Cerebellar cortex (tissue), 1 donor: Measurements from ENCODE around the gene TECTB.

Source experiments
- DNase-seq: peaks from one replicate; pipeline ENCODE4 v3.0.0-alpha.2; 2015; ENCODE audit warnings: low spot score

Gene TECTB

DNA sequence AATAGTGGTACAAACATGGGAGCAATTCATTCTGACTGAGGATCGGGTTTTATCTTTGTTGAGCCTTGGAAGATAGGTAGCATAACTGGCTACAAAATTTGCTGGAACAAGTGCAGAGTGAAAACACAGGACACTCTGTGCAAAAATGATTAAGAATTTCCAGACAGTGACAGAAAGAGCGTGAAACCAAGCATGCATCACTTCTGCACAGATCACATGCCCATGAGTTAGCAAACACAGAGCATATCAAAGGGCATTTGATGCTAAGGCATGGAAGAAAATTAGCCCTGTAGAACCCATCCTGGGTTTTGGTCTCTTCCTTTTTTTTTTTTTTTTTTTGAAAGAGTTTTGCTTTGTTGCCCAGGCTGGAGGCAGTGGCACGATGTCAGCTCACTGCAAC lies 28.3 kb downstream of the TECTB start:
- DNase-seq = no peak

DNA sequence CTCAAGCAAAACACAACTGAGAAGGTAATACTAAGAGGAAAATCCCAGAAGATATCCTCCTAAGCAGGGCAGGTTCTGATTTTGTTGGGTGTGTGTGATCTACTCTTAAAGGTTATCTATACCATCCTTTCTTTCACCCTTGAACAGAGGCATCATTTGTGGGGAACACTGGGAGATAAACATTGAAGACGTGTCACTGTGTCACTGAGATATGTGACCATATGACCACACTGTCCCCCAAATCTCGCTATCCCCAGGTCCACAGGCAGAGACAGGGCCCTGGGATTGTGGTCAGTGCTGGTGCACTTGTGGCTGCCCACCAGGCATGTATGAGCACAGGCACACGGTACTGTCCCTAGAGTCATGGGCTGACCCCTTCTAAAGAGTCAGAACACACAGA lies 30.0 kb downstream of the TECTB start:
- DNase-seq = no peak

DNA sequence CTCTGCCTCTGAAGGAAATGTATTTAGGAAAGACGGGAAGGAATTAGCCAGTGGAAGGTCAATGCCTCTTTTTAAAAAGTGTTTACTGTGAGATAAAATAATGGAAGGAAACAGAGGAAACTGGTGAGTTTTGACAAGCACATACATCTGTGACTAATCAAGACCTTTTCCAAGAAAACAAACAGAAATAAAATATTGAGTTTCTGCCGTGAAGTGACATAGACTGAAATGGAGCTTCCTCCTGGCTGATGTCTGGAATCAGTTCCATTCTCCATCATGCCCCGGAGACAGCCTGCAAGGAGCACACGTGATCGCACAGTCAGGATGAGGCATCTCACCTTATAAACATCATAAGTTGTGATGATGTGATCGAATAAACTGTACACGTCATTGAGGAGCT lies 30.7 kb downstream of the TECTB start:
- no peak for DNase-seq

DNA sequence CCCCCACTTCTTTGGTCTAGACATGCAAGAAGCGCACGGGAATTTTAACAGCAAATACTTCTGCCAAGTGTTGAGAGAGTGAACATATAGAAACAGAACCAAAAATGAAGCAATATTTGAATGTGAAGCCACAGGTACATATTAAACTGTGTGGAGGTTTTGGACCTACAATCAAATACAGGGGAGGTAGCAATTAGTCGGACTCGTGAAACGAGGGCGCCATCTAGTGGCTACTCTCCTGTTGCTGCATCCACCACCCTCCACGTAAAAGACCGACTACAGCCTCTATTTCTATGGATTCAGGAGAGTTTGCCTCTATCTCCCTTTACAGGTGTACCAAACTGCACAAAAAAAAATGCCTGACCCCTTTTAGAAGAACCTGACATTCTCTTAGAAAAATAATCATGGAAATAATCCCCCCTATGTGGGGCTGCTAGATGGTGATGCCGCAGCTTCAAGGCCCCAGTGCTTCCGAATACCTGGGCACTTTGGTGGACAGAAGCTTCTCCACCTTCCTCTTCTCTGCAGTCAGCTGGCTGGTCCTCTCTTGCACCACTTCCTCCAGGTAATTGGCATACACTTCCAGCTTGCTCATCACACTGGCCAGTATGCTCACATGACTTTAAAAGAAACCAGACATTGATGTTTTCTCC lies 31.7 kb downstream of the TECTB start:
- DNase-seq = peak; percentile 78

DNA sequence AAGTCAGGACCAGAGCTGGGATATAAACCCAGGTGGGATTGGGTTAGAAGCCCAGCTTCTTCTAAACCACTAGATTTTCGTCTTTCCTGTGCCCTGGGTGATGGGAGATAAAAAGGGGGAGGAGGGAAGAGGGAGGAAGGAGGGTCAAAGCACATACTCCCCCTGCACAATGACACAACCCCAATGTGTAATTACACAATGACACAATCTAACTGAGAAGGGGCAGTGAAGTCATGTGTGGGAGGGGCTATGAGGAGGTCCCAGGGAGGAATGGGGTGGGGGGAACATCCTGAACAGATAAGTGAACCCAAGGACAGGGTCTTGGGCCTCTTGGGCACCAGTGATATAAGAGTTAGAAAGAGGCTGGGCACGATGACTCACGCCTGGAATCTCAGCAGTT lies 44.5 kb downstream of the TECTB start:
- DNase-seq = peak; percentile 8

DNA sequence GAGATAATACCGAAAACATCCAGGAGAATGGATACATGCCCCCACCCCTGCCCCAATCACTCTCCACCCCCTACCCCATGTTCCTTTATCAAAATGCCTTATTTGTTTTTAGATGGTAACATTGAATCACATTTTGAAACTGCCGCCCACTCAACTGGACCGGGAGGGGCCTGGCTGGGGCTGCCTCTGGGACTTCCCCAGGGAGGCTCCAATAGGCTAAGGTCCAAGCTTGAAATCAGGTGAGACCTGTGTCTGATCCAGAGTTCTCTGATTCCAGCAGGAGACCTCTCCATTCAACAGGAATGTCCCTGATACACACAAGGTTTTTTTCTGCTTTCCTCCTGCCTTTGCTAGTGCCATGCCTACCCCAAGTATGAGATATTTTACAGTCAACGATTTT lies 47.0 kb downstream of the TECTB start:
- DNase-seq = no peak

DNA sequence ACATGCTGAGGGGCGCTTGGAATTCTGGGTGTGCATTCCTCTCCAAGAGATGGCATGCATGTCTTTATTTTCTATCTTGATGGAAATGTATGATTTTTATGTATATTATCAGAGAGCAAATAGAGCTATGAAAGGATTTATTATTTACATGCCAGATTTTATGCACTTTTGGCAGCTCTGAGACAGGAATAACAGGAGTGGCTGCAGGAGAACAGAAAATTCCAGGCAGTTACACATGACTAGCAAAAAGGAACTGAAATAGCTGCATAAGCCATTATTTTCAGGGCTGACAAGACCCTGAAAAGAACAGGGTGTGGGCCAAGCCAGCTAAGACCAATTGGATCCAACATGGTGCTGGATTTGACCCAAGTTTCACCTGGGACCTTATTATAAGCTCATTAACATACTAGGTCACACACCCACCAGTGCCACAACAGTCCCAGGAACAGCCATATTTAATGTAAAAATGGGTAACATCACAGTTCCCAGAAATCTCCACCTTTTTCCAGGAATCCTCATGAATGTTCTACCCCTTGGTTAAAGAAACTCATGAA lies 47.5 kb downstream of the TECTB start:
- no peak for DNase-seq

DNA sequence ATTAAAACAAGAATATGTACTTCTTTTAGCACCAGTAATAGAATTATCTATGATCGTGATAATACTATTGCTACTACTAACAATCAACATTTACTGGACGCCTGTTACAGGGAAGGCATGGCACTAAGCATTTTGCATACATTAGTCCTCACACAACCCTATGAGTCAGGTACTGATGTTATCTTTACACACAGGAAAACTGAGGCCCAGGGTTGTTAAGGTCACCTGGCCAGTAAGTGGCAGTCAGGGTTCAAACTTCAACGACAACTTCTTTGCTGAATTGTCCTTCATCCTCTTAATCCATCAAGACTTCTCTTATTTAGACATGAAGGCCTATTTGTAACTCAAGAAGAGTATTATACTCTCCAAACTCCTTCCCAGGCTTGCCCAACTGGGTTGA lies 48.8 kb downstream of the TECTB start:
- DNase-seq = no peak

DNA sequence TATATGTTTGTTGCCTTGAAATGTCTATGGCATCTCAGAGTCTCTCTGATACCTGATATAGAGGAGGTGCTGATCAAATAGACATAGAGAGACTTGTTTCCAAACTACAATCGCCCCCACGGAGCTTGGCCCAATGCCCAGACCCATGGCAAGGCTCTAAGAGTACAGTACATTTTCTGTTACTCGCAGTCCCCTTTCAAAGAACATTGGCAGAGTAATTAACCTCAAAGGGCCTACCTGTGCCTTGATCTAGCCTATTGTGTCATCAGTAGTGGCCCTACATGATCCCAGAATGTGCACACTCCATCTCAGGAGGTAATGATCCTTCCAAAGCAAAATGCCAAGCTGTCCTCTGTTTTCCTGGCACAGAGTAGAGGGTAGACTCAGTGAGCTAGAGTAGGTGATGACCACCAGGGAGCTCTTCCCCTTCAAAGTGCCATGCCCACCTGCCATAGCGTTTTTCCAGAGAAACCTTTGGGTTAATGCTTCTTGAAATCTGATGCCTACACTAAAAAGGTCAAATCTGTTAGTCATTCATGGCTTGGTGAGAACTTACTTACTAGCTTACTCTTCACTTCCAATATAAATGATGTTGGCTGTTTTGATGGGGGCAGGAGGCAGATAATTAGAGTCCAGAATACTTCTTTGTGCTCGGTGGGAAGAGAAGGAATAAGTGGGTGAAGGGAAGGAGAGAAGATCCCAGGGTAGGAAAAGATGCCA lies 49.5 kb downstream of the TECTB start:
- no peak for DNase-seq

DNA sequence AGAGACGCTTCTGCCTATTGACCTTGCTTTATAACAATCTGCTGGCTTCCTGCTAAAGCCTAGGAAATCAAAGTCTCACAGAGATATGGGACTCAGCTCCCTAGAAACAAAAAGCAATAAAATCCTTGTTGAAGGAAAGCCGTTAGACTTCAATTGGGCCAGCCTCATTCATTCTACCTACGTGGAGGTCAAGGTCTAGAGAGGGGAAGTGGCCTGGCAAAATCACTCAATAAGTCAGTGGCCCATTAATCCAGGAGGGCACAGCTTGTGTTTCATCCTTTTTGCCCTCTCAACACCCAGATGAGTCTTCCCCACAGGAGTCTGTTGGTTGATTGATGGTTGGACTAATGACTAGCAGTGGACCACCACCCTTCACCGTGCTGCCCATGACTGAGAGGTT lies 50.3 kb downstream of the TECTB start:
- no peak for DNase-seq

DNA sequence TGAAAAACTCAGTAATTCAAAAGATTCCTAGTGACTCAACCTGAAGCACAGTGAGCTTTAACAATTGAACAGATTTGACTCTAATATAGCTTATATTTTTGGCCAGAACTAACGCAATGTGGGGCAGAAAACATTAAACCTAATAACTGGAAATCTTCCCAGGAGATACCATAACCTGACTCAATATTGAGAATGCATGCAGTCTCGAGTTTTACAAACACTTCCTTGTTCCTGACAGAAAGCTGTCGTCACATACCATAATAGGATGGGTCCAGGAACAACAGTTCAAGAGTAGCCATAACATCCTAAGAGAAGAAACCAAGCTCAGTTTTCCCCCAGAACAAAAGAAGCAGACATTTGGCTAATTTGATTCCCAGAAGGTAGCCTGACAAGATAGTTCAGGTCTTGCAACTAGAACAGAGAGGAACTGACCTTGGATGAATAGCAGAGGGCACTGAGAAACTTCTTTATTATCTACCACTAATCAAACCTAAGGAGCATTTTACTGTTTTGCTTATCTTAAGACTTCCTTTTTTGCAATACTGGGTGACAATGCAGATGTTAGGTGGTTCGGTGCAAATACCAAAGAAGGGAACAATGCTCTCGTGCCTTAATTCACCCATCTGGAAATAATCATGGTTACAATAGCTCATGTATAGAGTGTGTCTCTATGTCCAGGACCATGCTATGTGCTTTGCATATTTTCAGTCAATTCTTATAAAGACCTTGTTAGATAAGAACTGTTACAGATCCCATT lies 52.1 kb downstream of the TECTB start:
- no peak for DNase-seq

DNA sequence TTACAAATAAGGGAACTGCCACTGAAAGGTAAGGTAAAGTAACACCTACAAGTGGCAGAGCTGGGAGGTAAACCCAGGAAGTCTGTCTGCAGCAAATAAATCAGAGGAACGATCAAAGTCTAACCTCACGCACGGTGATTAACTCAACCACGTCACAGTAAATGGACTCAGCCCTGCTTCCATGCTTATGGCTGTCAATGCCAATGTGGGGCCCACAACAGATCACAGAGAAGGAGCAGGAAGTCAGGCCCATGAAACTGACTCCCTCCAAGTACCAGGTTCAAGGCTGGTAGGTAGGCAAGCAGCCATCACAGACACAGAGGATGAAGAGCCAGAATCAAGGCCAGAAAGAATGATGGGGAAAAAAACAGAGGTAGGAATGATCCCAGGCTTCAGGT lies 52.7 kb downstream of the TECTB start:
- DNase-seq = no peak

DNA sequence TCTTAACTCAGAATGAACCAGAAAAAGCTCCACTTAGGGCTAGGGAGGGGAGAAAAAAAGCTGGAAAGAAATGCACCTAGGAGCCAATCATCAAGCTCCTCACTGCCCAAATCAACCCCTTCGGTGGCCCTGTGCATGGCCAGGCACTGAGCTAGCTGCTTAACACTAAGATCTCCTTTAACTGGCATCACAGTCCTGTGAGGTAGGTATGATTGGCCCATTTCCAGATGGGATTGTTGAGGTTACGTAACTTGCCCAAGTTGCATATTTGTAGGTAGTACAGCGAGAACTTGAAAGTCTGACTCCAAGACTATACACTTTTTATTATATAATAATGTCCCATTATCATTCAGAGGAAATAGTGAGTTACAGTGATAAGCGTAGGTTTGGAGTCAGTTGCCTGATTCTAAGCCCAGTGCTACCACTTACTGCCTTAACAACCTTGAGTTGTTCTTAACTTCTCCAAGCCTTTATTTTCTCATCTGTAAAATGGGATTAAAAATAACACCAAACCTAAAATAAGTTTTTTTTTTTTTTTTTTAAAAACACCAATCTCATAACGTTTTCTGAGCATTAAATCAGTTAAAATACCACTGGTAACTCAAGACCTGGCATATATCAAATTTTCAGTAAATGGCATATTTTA lies 53.5 kb downstream of the TECTB start:
- no peak for DNase-seq

DNA sequence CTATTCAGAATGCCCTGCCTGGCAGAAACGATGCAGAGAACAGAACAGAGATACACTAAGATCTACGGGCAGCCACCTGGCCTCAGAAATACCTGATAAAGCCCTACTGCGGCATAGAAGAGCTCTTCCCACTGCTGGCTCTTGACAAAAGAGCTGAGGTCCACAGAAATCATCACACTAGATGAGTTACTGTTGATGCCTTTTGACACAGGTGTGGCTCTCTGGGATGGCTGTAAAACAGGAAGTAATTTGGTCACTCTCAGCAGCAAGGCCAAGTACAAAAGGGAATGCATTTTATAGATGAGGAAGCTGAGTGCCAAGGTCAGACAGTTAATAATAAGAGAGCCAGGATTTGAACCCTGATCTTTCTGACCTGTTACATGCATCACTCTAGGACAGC lies 55.8 kb downstream of the TECTB start:
- DNase-seq = no peak

DNA sequence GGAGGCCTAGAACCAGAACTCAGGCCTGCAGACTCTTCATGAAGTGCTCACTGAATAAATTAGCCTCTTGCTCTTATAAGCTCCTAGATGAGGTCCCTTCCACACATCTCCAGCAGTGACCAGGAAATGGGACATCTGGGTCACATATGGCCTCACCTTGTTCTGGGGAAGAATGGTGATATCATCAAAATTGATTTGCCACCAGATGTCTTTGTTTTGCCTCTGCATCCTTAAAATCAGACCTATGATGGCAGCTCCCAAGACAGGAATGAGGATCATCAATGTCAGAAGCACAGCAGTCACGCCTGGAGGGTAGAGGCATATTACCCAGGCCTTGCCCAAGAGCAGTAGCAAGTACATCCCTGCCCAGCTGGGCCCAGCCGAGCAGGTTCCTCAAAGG lies 57.4 kb downstream of the TECTB start:
- no peak for DNase-seq

DNA sequence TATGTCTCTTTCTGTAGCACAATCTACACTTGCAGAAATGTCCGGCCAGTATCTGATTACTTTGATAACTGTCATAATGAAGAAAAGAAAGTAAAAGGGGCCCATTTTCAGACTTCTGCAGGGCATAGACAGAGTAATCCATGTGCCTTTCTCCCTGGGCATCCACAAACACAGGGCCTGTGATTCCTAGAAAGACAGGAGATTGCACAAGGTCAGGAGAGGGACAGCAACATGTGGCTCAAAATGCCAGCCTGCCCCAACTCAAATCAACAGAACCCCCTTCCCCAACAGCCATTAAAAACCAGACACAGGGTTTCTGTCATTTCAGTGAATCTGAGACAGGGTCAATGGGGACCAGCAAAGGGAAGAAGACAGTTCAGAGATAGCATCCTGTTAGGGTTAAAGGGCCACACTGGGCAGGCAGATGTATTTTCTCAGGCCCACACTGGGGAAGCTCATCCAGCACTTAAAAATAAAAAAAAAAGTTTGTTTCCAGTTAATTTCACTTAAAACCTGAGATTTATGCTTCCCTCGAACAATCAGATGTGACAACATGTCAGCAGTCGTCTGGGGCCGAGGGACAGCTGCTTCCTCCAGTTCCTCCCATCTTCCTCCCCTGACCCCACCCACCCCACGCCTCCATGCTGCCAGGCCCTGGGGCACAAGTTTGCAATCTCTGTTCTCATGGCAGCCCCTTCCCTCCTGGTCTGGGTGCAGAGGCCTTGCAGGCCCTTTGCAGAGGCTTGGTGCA lies 60.0 kb downstream of the TECTB start:
- no peak for DNase-seq

DNA sequence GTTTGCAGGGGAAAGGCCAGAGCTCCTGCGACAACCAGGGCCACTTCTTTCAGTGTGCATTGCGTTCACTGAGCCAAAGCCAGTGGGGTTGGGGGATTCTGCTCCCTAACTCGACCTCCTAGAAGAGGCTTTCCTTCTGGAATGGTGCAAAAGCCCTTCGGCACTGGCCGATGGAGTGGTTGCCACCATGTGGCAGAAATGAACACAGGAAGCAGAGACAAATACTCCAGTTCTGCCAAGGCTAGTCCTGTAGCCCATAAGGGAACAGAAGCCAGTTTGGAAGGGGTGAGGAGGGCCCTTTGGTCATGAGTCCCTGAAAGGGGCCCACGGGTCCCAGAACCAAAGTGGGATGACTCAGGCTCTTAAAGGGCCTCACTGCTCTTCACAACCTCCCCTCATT lies 61.1 kb downstream of the TECTB start:
- DNase-seq = no peak

DNA sequence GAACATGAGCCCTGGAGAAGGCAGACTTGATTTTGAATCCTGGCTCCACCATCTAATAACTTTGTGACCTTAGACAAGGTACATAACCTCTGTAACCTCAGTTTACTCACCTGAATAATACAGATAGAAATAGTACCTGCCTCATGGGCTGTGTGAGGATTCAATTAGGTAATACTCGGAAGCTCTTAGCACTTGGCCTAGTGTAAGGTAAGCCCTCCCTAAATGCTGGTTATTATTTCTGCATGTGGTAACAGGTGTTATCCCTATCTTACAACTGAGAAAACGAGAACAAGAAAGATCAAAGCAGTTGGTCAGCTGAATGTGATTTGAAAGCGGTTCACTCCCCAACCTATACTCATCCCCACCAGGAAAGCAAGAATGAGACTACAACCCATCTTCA lies 62.0 kb downstream of the TECTB start:
- no peak for DNase-seq

DNA sequence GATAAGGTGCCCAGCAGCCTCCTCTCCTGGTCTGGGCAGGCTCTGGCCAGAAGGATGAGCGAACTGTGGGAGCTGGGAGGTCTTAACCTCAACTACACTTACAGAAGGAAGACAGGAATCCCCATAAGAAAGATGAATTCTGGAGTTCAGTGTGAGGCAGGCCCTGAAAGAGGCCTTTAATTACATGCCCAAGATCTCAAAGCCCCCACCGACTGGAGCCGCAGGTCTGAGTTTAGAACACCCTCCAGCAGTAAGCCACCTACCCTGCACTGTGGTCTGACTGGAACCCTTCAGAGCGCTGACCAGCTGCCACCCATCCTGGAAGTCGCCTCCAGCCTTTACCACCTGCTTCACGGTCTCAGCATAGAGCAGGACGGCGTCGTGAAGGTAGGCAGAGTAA lies 62.5 kb downstream of the TECTB start:
- DNase-seq = no peak

DNA sequence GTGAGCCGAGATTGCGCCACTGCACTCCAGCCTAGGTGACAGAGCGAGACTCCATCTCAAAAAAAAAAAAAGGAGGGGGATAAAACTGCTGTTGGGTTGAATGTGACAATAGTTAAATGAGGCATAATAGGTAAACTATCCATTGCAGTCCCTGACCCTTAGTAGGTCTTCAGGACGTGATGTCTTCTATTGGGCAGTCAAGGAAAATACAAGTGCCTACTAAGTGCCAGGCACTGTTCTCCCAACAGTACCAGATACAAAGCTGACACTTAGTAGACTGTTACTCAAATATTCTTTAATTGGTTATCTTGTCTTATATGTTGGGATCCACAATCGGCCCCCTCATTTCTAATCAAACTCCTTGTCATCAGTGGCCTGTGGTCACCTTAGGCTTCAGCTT lies 63.6 kb downstream of the TECTB start:
- DNase-seq = no peak

DNA sequence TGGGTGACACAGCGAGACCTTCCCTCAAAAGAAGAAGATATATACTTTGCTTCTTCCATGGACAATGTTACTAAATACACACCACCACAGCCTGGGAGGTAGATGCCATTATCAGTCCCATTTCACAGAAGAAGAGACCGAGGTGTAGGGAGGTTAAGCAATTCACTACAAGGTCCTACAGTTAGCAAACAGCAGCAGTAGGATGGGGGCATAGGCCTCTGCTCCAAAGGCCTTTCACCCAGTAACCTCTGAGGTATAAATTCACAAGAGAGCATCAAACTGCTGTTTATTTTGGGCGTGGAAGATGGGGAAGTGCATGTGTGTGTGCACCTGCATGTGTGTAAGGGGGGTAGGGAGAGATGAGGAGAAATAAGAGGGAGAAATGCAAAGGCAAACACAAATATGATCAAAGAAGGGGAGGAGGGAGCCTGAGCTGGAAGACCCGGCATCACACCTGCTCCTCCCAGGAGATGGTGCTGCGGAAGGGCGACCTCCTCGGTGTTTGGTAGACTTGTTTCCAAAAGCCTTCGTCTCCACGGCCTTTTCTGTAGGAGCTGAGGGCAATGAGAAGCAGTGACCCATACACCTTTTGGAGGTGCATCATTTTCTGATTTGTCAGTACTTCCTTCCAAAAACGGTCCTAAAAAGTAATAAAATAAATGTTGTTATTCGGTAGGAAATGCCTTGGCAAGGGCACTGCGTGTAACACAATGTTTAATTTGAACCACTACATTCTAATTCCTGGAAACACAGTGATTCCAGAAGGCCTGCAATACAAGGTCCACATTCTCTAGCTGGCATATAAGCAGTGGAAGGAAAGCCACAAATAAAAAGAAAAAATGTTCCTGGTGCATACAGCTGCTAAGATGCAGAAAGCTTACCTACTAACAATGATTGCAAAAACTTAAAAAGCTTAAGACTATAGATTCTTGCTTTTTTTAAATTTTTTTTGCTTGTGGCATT lies 64.8 kb downstream of the TECTB start:
- no peak for DNase-seq
